Endodermal cell (in vitro differentiated cells): ENCODE measurements around the gene EYS. TPM values are rescaled to one million over a fixed set of nuclear protein-coding genes. Genes with fewer than 3 reads are reported as not detected.

ENCODE experiments used
- DNase-seq: peaks from one replicate; pipeline ENCODE4 v3.0.0-alpha.2; 2017
- H3K27ac ChIP-seq: 2 replicates; pipeline ENCODE4 v1.5.1; 2013; ENCODE audit warnings: mild to moderate bottlenecking, low read depth, low read length, moderate library complexity
- H3K27me3 ChIP-seq: 2 replicates; pipeline ENCODE4 v1.6.1; 2013; ENCODE audit warnings: mild to moderate bottlenecking, low read length, moderate library complexity; ENCODE audit not compliant: insufficient read depth, control insufficient read depth, poor library complexity, severe bottlenecking
- H3K36me3 ChIP-seq: 2 replicates; pipeline ENCODE4 v1.7.0; 2013; ENCODE audit warnings: mild to moderate bottlenecking, low read length, moderate library complexity; ENCODE audit not compliant: control insufficient read depth, insufficient read depth
- H3K4me1 ChIP-seq: one replicate; pipeline ENCODE4 v1.7.0; 2013; ENCODE audit warnings: low read length; ENCODE audit not compliant: control insufficient read depth, insufficient read depth
- H3K4me3 ChIP-seq: 2 replicates; pipeline ENCODE4 v1.5.1; 2013; ENCODE audit warnings: mild to moderate bottlenecking, low read length, moderate library complexity
- H3K9ac ChIP-seq: 2 replicates; pipeline ENCODE4 v1.6.1; 2013; ENCODE audit warnings: mild to moderate bottlenecking, low read length, moderate library complexity; ENCODE audit not compliant: poor library complexity, severe bottlenecking; ENCODE audit errors: extremely low read depth
- H3K9me3 ChIP-seq: 2 replicates; pipeline ENCODE4 v1.6.1; 2013; ENCODE audit warnings: mild to moderate bottlenecking, low read length, moderate library complexity; ENCODE audit not compliant: control insufficient read depth
- H3K27ac Mint-ChIP-seq: 2 replicates; pipeline ENCODE4 v1.8.0; 2020; ENCODE audit warnings: mixed read lengths
- H3K27me3 Mint-ChIP-seq: 2 replicates; pipeline ENCODE4 v1.8.0; 2021; ENCODE audit warnings: mild to moderate bottlenecking, mixed read lengths; ENCODE audit not compliant: insufficient read depth
- H3K36me3 Mint-ChIP-seq: 2 replicates; pipeline ENCODE4 v1.8.0; 2020; ENCODE audit warnings: low read depth, mixed read lengths
- H3K4me1 Mint-ChIP-seq: 2 replicates; pipeline ENCODE4 v1.8.0; 2020; ENCODE audit warnings: mixed read lengths
- H3K4me3 Mint-ChIP-seq: 2 replicates; pipeline ENCODE4 v1.8.0; 2020; ENCODE audit warnings: mild to moderate bottlenecking, moderate library complexity, mixed read lengths
- H3K9me3 Mint-ChIP-seq: 2 replicates; pipeline ENCODE4 v1.8.0; 2020; ENCODE audit warnings: mild to moderate bottlenecking, mixed read lengths
- CTCF ChIP-seq: fragments of 200-600 bp; sonication (generic); conservative IDR thresholded peaks from 2 replicates; pipeline ENCODE4 v1.5.0; 2021; ENCODE audit warnings: antibody characterized with exemption, mild to moderate bottlenecking
- WGBS, 2 experiments: methylation state at CpG; one replicate each; pipeline versions ENCODE4 v1.1.5 to v1.1.7; 2013; ENCODE audit warnings: missing lambda C conversion rate in 2 of 2, mixed read lengths in 1 of 2; ENCODE audit not compliant: insufficient coverage in 1 of 2, insufficient read length in 1 of 2; 5-methylcytosine and 5-hydroxymethylcytosine counted together
- total RNA-seq, 2 donors: library from RNA; stranded (reverse); fragmentation: NEBNext Ultra II Directional in 1 of 2; extraction: Animal tissue kit (Norgen Biotek cat#: 25700) in 1 of 2; gene quantifications; 2 replicates in 1 of 2; 3 replicates in 1 of 2; pipeline ENCODE4 v1.2.1, GENCODE V29; 2021

Gene EYS
- total RNA-seq, 2 donors from 2014 or later: 0.31 to 0.70 TPM

DNA sequence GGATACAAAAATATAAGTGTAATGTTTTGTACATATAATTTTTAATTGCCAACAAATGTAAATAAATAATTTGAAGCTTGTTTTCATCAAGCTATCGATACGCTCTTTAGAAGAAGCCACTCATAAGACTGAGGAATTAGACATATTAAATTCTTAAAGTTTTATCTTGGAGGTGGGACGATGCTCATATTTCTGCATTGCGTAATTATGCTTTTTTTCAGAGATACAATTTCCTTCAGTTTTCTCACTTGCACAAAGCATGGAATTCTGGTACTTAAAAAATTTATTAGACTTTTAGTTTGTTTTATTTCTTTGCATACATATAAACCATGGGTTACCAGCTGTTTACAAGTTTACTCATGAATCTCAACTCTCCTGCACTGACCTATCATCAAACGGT is 980.0 kb downstream of the EYS start:
- no peak overlapping the region for H3K4me3 Mint-ChIP-seq
- no peak overlapping the region for H3K9ac ChIP-seq
- H3K27ac ChIP-seq: no peak overlapping the region
- H3K9me3 Mint-ChIP-seq: no peaks in the 10 kb centered on the region
- H3K4me1 ChIP-seq: no peaks in the 10 kb centered on the region
- peaks cover 40% of the 10 kb centered on the region for H3K27me3 Mint-ChIP-seq
- H3K36me3 Mint-ChIP-seq: no peaks in the 10 kb centered on the region
- DNase-seq: no peak
- no peak for TF ChIP-seq CTCF
- no peaks in the 10 kb centered on the region for H3K4me1 Mint-ChIP-seq
- WGBS, 2 experiments: 90 to 97% methylated on average over 2 to 5 of the region's 5 CpGs
- no peaks in the 10 kb centered on the region for H3K9me3 ChIP-seq
- H3K27ac Mint-ChIP-seq: no peak overlapping the region
- H3K4me3 ChIP-seq: no peak overlapping the region
- H3K36me3 ChIP-seq: no peaks in the 10 kb centered on the region
- peaks cover 42% of the 10 kb centered on the region for H3K27me3 ChIP-seq

- Mint-ChIP-seq H3K27ac (no peak overlapping the region), H3K9me3 (no peaks in the 10 kb centered on the region), H3K36me3 (no peaks in the 10 kb centered on the region), H3K27me3 (peaks cover 63% of the 10 kb centered on the region), H3K4me1 (no peaks in the 10 kb centered on the region), H3K4me3 (no peak overlapping the region)
- no peak overlapping the region for H3K27ac ChIP-seq
- no peak for TF ChIP-seq CTCF
- H3K9me3 ChIP-seq: no peaks in the 10 kb centered on the region
- WGBS, 2 experiments: 92% methylated on average over 3 of the region's 3 CpGs; no CpG with 5 or more reads in 1 of the 2 experiments
- no peak overlapping the region for H3K4me3 ChIP-seq
- no peaks in the 10 kb centered on the region for H3K36me3 ChIP-seq
- H3K9ac ChIP-seq: no peak overlapping the region
- peaks cover 71% of the 10 kb centered on the region for H3K27me3 ChIP-seq
- no peak for DNase-seq
- H3K4me1 ChIP-seq: no peaks in the 10 kb centered on the region
Observed at GRCh38 chr6:64724091-64724490, 982.9 kb downstream of the EYS start.

DNA sequence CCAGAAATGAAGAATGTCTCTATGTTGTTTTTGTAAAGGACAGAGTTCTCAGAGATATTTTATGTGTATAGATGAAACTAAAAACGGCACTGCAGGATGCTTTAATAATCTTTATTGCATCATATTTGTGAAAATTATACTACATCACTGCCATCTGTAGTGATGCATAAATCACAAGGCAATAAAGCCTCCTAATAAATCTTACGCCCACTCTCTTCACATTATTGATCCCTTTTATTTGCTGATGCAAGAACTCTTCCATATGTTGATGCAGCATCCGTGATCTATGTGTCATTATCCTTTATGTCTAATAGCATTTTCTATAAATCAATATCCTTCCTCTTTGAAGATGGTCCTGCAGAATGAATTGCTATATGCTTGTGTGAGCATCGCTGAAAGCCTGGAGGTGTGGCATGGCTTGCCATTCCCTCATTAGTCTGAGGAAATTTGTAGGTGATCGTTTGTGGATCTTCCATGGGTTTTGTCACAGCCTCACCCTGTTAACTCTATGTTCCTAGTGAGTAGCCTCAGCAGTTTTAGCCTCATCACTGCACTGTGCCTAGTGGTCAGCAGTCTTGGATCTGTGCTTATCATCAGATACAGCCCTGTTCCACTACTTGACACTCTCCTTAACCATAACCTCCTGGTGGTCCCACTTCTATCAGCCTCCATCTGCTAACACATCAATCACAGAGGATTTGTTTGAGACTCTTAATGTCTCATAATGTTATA is 983.5 kb downstream of the EYS start:
- no peak overlapping the region for H3K4me3 Mint-ChIP-seq

More for the DNA sequence above, 983.5 kb downstream of the EYS start:
- TF ChIP-seq CTCF: no peak
- H3K36me3 ChIP-seq: no peaks in the 10 kb centered on the region
- Mint-ChIP-seq H3K4me1 (no peaks in the 10 kb centered on the region), H3K27ac (no peak overlapping the region), H3K27me3 (peaks cover 64% of the 10 kb centered on the region), H3K9me3 (no peaks in the 10 kb centered on the region), H3K36me3 (no peaks in the 10 kb centered on the region)
- no peak for DNase-seq
- H3K27ac ChIP-seq: no peak overlapping the region
- no peak overlapping the region for H3K9ac ChIP-seq
- H3K9me3 ChIP-seq: no peaks in the 10 kb centered on the region
- no peaks in the 10 kb centered on the region for H3K4me1 ChIP-seq
- no peak overlapping the region for H3K4me3 ChIP-seq
- 90 to 92% methylated on average over 3 to 5 of the region's 5 CpGs for WGBS, 2 experiments
- H3K27me3 ChIP-seq: peaks cover 77% of the 10 kb centered on the region
